ENCODE results near the gene ELAVL3.
"Not testable (repeated sequence)": the region's sequence is repeated elsewhere in the genome, so short reads cannot be mapped to it uniquely, and the experiment has no call there.

ELAVL3 gene

DNA sequence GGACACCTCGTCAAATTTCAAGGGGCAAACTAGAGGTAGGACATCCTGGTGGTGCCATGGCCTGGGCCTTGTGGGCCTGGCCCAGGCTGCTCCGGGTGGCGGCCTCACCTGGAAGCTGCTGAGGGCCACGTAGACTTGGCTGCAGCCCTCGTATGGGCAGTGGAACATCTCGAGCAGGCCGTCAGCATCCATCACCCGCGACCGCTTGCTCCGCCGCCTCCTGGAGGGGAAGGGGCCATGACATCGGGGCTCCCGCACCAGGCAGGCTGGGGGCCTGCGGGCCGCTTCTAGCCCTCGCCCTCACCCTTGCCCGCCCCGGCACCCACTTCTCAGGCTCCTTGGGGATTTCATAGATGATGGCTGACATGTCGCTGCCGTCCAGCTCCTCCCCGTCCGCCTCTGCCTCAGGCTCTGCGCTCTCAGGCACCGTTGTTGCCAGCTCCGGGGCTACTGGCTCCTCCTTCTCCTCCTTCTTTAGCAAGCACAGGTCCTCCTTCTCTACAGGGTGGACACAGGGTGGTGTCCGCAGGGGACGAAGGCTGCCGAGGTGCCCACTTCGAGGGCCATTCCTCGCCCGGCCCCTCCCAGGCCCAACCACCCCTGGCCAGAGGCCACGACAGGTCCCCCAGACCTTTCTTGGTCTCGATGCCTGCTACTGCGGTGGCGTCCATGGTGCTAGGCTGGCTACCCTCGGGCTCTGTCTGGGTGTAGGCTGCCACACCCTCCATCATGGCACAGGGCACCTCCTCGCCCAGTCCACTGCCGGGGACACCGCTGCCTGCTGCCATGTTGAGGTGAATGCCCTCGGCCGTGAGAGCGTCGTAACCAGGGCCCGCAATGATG, 6.0 kb upstream of the ELAVL3 start:
- DNase-seq, result no peak

DNA sequence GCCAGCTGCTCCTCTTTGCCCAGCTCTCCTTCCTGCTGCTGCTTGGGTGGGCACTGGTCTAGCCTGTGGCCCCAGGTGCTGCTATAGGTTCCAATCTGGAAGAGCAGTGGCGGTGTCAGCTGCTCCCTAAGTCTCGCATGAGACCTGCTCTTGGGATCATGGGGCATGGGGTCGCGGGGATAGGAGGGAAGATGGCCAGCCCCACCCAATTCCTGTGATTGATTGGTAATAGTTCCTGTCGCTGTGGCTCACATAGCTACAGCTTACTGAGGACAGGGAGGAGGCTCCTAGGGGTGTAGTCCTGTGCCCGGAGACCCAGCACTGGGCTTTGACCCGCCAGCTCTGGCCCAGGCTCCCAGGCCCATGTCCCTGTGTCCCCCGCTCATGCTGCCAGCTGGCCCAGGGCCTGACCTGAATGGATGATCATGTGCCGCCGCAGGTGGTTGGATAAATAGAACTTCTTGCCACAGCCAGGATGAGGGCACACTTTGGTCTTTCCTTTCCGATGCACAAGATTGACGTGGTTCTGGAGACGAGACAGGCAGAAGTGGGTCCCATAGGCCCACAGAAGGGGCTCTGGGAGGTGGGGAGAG, 4.5 kb upstream of the ELAVL3 start:
- no peak for DNase-seq

DNA sequence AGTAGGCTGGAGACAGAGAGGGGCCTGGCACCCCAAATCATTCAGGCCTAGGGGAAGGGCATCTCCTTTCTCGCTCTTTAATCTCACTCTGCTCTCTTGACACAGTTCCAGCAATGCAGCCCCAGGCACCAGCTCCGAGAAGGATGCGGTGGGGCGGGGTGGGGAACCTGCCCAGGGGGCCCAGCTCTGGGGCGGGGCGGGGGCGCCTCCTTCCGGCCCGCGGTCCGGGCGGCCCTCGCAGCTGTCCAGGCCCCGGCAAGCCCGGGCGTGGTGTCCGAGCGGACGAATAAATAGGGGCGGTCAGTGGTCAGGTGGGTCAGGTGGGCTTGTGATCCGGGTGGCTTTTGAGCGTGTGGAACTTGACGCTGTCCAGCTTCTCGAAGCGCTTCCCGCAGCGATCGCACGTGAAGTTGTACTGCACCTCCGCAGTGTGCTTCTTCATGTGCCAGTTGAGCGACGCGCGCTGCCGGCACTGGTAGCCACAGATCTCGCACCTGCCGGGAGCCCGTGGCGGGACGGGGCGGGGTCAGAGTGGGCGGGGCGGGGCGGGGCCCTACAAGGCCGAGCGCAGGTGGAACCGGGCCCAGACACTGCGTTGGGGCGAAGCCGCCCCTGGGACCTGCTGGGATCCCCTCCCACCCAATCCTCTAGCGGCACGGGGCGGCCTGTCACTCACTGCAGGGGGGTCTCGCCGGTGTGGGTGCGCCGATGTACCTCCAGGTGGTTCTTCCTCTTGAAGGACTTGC, 2.7 kb upstream of the ELAVL3 start:
- no peak for DNase-seq

DNA sequence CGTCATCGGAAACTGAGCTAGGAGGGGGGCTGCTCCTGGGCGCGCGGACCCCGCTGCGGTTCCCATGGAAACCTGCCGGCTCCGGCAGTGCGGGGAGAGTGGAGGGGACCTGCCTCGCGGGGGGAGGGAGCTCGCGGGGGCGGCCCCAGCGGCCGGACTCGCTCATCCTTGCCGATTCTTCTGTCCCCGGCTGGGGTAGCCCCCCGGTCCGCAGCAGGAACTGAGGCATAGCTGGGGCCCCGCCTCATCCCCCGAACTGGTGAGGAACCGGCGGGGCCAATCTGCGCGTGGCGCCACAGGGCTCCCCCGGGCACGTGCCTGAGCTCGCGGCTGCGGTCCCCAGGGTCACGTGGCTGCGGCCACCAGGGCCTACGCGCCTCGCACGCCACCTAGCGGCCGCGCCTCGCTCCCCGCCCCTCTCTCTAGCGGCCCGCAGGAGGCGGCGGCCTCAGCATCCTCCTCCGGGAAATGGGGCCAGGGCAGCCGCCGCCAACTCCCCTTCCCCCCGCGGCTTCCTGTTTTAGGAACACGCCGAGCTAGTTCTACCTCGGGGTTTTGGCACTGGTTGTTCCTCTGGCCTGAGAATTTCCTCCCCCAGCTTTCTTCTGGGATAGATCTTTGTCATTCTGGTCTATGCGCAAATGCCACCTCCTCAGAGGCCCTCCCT, 1.7 kb upstream of the ELAVL3 start:
- DNase-seq, result peak; percentile 82

DNA sequence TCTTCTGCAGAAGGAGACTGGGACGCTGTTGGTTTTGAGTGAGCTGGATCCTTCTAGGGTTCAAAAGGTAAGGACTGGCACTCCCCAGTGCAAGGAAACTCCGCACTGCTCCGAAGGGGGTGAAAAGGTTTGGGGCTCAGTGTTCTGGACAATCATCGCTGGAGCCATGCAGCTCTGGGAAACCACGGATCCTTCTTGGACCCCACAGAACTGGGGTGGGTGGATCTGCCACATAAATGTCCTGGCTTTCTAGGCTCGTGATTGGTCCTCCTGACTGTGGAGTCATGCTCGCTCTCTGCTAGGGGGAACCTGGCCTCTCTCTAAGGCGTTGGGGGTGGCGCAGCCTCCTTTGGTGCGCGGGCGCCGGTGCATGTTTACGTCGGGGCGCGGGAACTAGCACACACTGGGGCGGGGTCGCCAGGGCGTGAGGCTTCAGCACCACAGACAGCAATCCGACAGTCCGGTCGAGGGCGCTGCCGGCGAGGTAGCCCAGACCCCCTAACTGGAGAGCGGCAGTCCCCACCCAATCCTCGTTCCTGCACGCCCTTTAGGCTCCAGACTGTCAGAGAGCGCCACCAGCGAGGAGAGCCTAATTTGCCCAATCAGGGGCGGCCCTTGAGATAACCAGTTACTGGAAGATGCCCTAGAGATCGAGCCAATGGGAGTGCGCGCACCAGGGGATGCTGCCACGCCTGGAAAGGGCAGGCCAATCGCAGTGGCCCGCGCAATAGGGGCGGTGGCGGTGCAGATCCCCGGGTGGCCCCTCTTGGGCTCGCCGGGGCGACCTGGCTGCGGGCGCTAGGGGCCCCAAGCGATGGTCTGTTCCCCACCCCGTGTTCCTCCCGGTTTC, 913 bp upstream of the ELAVL3 start:
- DNase-seq, result peak; percentile 56

DNA sequence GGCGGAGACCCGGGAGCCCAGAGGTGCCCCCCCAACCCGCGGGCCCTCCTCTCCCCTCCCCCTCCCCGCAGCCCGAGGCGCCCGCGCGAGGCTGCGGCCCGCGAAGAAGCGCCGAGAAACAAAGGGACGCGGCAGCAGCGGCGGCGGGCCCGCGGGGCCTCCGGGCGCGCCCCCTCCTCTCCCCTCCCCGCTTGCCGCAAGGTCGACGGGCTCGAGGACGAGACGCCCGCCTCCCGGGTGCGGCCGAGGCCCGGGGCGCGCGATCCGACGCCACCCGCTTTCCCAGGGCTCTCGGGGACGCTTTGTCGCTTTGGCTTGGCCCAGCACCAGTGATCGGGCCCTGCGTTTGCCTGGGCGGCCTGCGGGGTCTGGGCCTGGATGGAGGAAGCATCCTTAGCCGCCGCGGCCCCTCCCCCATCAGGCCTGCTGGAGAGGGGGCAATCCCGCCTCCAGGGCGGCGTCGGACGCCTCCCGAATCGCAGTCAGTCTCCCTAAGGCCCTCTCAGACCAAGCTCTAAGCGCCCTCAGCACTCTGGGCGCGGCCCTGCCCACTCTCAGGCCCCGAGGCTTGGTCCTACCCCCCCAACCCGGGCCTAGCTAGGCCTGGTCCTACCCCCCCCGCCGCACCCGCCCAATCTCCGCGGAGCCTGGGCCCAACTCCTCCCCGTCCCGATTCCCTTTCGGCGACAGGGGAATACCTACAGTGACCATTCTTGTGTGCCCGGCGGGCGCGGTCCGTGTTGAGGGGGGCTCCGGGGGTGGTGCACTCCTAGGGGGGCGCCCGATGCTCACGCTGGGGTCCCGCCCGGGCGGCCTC, 740 bp downstream of the ELAVL3 start:
- no peak for DNase-seq

DNA sequence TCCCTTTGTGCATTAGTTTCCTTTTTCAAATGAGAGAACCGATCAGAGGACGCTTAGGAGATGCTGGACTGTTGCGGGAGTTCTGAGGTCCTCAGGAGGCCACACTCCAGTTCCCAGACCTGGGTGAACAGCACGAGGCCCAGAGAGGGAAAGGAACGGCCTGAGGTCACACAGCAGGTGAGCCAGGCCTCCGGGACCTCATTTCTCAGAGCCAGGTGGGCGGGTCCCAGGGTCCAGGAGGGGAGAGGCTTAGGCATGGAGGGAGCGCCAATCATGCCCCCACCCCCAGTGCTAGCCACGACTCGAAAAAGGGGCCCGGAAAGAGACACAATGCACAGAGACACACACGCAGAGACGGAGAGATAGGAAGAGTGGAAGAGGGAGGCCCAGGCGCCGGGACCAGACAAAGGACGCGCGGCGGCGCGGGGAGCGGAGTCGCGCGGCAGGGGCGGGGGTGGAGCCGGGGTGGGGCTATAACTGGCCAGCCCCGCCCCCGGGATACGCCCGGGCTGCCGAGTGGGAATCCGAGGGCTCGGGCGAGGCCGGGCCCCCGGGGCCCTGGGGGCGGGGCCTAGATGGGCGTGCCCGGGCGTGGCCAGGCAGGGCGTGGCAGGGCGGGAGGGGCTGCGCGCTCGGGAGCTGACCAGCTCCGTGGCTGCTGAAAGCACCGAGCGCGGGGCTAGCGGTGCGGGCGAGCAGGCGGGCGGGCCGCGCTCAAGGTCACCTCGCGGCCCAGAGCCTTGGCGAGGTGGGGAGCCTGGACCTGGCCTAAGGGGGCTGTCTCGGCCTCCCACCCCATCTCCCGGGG, 1.6 kb downstream of the ELAVL3 start:
- DNase-seq, result no peak

DNA sequence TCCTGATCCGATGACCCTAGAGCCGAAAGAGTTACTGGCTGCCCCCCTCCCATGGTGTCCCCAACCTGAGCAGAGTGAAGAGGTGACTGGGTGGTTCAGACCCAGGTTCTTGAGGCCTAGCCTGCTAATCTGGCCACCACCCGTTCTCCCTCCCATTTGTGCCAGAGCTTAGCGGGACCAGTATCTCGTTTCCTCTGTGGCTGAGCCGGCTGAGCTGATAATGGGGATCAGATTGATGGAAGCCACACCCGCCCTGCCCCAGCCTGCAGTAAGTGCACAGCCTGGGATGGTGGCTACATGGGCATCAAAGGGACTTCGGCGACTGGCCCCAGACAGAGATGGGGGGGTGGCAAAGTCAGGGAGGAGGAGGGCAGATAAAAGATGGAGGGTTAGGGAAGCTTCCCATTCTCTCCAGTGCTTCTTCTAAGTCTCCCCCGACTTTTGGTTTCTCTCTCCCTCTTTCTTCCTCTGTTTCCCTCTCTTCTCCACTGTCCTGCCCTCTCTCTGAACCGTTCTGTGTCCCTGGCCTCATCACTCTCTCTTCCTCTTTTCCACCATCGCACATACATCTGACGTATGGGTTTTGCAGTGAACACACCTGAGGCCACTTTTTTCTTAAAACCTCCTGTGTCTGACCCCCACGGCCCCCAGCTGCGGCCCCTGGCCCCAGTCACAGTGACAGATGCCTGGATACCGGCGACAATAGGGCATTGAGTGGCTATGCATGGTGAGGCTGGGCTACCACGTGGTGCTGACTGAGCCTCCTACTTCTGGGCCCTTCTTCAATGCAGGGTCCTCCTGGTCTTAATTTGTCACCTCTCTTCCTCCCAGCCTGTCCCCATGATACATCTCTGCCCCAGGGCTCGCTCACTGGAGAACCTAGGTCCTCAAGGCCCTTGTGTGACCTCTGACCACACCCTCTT, 2.4 kb downstream of the ELAVL3 start:
- no peak for DNase-seq

DNA sequence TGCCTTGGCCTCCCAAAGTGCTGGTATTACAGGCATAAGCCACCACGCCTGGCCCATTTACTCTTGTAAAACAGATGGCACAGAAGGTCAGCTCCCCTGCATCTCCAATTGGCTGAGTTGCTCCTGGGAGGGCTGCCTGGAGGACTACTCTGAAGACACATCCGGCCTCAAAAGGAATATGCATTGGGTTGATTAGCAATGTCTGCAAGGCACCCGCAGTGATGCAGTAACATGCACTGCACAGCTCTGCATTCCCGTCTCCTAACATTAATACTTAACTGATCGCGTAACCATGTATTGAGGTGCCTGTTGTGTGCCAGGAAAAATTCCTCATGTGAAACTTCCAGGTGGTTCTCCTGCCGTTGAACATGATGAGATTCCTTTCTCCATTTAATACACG, 5.0 kb downstream of the ELAVL3 start:
- no peak for DNase-seq

DNA sequence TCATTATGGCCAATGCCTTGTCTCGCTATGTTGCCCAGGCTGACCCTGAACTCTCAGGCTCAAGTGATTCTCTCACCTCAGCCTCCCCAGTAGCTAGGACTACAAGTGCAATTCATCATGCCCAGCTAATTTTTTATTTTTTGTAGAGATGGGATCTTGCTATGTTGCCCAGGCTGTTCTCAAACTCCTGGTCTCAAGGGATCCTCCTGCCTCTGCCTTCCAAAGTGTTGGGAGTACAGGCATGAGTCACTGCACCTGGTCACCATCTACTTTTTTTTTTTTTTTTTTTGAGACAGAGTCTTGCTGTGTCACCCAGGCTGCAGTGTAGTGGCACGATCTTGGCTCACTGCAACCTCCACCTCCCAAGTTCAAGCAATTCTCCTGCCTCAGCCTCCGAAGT, 5.5 kb downstream of the ELAVL3 start:
- not testable (repeated sequence) for DNase-seq

DNA sequence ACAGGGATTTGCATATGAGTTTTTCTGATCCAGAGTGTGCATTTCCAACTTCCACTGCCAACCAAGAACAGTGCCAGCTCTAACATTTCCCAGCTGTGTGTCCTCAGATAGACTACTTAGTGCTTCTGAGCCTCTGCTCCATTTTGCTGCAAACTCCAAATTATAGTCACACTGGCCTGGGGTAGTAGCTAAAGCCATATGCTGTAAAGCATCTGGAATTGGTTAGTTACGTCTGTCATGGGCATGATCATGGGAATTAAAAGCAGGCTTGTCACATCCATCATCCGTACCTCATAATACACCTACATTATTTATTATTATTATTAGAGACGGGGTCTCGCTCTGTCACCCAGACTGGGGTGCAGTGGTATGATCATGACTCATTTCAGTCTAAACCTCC, 7.1 kb downstream of the ELAVL3 start:
- DNase-seq, result no peak

DNA sequence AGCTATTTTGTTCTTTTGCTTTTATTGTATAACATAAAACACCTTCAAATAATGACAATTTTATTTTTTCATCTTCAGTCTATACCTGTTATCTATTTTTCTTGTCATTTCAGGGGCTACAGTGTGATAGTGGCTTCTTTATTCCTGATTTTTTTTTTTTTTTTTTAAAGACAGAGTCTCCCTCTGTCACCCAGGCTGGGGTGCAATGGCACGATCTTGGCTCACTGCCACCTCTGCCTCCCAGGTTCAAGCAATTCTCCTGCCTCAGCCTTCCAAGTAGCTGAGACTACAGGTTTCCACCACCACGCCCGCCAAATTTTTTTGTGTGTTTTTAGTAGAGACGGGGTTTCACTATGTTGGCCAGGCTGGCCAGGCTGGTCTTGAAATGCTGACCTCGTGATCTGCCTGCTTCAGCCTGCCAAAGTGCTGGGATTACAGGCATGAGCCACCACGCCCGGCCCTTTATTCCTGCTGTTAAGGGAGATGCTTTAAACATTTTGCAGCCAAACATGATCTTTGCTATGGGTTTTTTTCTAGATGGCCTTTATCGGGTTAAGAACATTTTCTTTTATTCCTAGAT, 12.5 kb downstream of the ELAVL3 start:
- DNase-seq, result not testable (repeated sequence)

DNA sequence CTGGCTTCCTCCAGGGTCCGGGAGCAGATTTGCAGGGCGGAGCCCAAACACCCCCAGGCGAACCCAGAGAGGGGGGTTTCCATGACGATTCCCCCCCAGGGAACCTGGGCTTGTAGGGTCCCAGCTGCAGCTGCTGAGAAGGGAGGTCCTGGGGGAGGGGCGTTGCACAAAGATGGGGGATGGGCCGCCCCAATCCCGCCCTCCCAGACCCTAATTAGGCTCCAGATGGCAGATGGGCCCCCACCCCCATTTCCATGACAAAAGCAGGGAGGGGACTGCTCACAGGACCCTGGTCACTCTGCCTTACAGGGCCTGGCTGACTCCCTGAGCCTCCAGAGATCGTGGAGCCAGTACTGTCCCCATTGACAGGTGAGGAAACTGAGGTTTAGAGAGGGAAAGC, 15.2 kb downstream of the ELAVL3 start:
- DNase-seq, result no peak

DNA sequence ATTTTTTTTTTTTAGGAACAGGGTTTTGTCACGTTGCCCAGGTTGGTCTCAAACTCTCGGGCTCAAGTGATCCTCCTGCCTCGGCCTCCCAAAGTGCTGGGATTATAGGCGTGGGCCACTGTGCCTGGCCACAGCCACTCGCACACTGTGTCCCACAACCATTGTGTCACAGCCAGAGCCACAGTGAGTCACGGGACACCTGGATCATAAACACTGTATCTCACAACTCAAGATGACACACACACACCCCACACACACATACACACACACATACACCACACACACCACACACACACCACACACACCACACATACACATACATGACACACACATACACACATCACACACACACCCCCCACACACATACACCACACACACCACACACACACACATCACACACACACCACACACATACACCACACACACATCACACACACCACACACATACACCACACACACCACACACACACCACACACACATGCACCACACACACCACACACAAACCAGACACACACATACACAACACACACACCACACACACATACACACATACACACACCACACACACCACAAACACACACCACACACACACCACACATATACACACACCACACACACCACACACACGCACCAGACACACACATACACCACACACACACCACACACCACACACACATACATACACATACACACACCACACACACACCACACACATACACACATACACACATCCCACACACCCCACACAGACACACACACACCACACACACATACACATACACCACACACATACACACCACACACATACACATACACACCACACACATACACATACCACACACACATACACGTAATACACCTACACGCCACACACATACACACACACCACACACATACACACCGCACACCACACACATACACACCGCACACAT, 16.2 kb downstream of the ELAVL3 start:
- DNase-seq, result no peak

DNA sequence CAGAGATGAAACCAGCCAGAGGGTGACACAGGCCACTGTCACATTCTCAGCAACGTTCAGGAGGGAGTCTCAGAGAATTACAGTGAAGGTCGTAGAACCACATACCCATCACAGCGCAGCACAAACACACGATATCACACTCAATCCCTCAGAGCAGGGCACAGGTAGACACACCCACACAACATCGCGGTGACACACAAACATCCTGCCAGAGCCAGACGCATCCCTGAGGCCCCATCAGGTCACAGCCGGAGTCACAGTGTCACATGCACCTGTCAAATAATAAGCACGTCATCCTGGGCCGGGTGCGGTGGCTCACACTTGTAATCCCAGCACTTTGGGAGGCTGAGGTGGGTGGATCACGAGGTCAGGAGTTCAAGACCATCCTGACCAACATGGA, 17.5 kb downstream of the ELAVL3 start:
- peak; percentile 24 for DNase-seq

DNA sequence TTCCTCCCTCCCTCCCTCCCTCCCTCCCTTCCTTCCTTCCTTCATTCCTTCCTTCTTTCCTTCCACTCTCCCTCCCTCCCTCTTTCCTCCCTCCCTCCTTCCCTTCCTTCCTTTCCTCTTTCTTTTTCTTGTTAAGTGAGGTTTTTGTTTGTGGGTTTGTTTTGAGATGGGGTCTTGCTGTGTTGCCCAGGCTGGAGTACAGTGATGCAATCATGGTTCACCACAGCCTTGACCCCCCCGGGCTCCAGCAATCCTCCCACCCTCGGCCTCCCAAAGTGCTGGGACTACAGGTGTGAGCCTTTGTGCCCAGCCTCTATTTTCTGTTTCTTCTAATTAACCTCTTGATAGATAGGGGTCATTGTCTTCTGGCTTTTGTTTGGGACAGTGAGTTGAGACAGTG, 19.4 kb downstream of the ELAVL3 start:
- no peak for DNase-seq

DNA sequence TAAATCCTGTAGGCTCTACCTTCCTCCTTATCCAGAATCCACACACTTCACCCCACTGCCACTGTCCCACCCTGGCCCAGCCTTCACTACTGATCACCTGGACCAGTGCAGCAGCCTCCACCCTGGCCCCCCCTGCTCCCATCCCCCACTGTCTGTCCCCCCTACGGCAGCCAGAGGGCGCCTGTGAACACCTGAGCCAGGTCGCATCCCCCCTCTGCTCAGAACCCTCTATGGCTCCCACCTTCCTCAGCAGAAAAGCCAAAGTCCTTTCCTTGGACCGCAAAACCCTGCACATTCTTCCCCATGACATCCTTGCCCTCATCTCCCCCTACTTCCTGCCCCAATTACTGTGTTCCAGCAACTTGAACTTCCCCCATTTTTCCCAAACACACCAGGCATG, 20.6 kb downstream of the ELAVL3 start:
- no peak for DNase-seq

DNA sequence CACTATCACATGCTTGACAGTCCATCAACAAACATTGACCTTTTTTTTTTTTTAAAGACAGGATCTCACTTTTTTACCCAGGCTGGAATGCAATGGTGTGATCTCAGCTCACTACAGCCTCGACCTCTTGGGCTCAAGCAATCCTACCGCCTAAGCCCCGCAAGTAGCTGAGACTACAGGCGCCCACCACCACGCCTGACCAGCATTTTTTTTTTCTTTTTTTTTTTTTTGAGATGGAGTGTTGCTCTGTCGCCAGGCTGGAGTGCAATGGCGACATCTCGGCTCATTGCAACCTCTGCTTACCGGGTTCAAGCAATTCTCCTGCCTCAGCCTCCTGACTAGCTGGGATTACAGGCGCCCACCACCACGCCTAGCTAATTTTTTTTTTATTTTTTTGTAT, 21.9 kb downstream of the ELAVL3 start:
- not testable (repeated sequence) for DNase-seq
